Activated T-helper 2 cell treated with anti-CD3 and anti-CD28 coated beads, Interferon-gamma antibody, Interleukin-2, Interleukin-4, amounts not matched to agents 10 μg/mL and 5 μg/mL and 100 μg/mL, durations not matched to agents 14 hours and 24 hours and 36 hours (primary cell): ENCODE results near the gene TMEM61. TPM values are rescaled to one million over a fixed set of nuclear protein-coding genes. Genes with fewer than 3 reads are reported as not detected.

Source experiments
- DNase-seq: peaks from one replicate; pipeline ENCODE4 v3.0.0; 2021; ENCODE audit warnings: low spot score
- H3K27ac Mint-ChIP-seq: one replicate; pipeline ENCODE4 v1.8.0; 2021; ENCODE audit warnings: mixed read lengths
- H3K27me3 Mint-ChIP-seq: one replicate; pipeline ENCODE4 v1.8.0; 2021; ENCODE audit warnings: low read depth, mixed read lengths
- H3K36me3 Mint-ChIP-seq: one replicate; pipeline ENCODE4 v1.8.0; 2021; ENCODE audit warnings: low read depth, mixed read lengths
- H3K4me1 Mint-ChIP-seq: one replicate; pipeline ENCODE4 v1.8.0; 2021; ENCODE audit warnings: low read depth, mixed read lengths
- H3K4me3 Mint-ChIP-seq: one replicate; pipeline ENCODE4 v1.8.0; 2021; ENCODE audit warnings: low read depth, mild to moderate bottlenecking, moderate library complexity, mixed read lengths
- H3K9me3 Mint-ChIP-seq: one replicate; pipeline ENCODE4 v1.8.0; 2021; ENCODE audit warnings: mixed read lengths
- intact Hi-C: fragments of 100-400 bp; cut with micrococcal nuclease; formaldehyde crosslinking; loops from one replicate; pipeline ENCODE4 v1.15.1; 2023
- total RNA-seq: library from RNA; stranded (reverse); gene quantifications from 2 replicates; pipeline ENCODE4 v1.2.3, GENCODE V29; 2022

Gene TMEM61
- total RNA-seq, 1 donor from 2014 or later: 0.16 TPM

- DNase-seq: no peak
- Mint-ChIP-seq H3K27me3 (peaks cover 18% of the 10 kb centered on the region), H3K27ac (no peak overlapping the region), H3K4me3 (no peak overlapping the region), H3K4me1 (peaks cover 10% of the 10 kb centered on the region), H3K9me3 (no peaks in the 10 kb centered on the region), H3K36me3 (no peaks in the 10 kb centered on the region)
- intact Hi-C loops: no loop called here
Observed at GRCh38 chr1:54968551-54968950, 11.9 kb upstream of the TMEM61 start.

GRCh38 chr1:54969879-54970278 is 10.5 kb upstream of the TMEM61 start:
- DNase-seq: no peak
- H3K4me1 Mint-ChIP-seq: peaks cover 10% of the 10 kb centered on the region
- H3K9me3 Mint-ChIP-seq: no peaks in the 10 kb centered on the region
- H3K27ac Mint-ChIP-seq: no peak overlapping the region
- H3K4me3 Mint-ChIP-seq: no peak overlapping the region
- H3K36me3 Mint-ChIP-seq: no peaks in the 10 kb centered on the region
- peaks cover 23% of the 10 kb centered on the region for H3K27me3 Mint-ChIP-seq
- intact Hi-C loops: no loop called here

- intact Hi-C loops: no loop called here
- no peaks in the 10 kb centered on the region for H3K9me3 Mint-ChIP-seq
- H3K4me1 Mint-ChIP-seq: peaks cover 9% of the 10 kb centered on the region
- DNase-seq: no peak
- H3K27ac Mint-ChIP-seq: no peak overlapping the region
- no peak overlapping the region for H3K4me3 Mint-ChIP-seq
- no peaks in the 10 kb centered on the region for H3K36me3 Mint-ChIP-seq
- peaks cover 29% of the 10 kb centered on the region for H3K27me3 Mint-ChIP-seq
Observed at GRCh38 chr1:54970901-54971300, 9.5 kb upstream of the TMEM61 start.

- H3K27ac Mint-ChIP-seq: no peak overlapping the region
- peaks cover 29% of the 10 kb centered on the region for H3K27me3 Mint-ChIP-seq
- no peaks in the 10 kb centered on the region for H3K9me3 Mint-ChIP-seq
- H3K4me3 Mint-ChIP-seq: no peak overlapping the region
- DNase-seq: no peak
- no peaks in the 10 kb centered on the region for H3K36me3 Mint-ChIP-seq
- peaks cover 5% of the 10 kb centered on the region for H3K4me1 Mint-ChIP-seq
- intact Hi-C loops: no loop called here
Observed at GRCh38 chr1:54971317-54971791, 9.1 kb upstream of the TMEM61 start.

GRCh38 chr1:54972436-54972835 is 8.0 kb upstream of the TMEM61 start:
- H3K9me3 Mint-ChIP-seq: no peaks in the 10 kb centered on the region
- no peaks in the 10 kb centered on the region for H3K36me3 Mint-ChIP-seq
- peaks cover 5% of the 10 kb centered on the region for H3K4me1 Mint-ChIP-seq
- H3K27me3 Mint-ChIP-seq: peaks cover 27% of the 10 kb centered on the region
- no peak for DNase-seq
- intact Hi-C loops: no loop called here
- H3K4me3 Mint-ChIP-seq: no peak overlapping the region
- no peak overlapping the region for H3K27ac Mint-ChIP-seq

GRCh38 chr1:54973205-54973921 is 7.1 kb upstream of the TMEM61 start:
- no peaks in the 10 kb centered on the region for H3K36me3 Mint-ChIP-seq
- intact Hi-C loops: no loop called here
- peaks cover 5% of the 10 kb centered on the region for H3K4me1 Mint-ChIP-seq

GRCh38 chr1:54975356-54976108 is 4.9 kb upstream of the TMEM61 start:
- Mint-ChIP-seq H3K4me1 (peaks cover 5% of the 10 kb centered on the region), H3K36me3 (no peaks in the 10 kb centered on the region), H3K4me3 (no peak overlapping the region), H3K27me3 (peaks cover 47% of the 10 kb centered on the region), H3K9me3 (no peaks in the 10 kb centered on the region), H3K27ac (no peak overlapping the region)
- DNase-seq: no peak
- intact Hi-C loops: no loop called here

More at GRCh38 chr1:54973205-54973921, 7.1 kb upstream of the TMEM61 start:
- Mint-ChIP-seq H3K27ac (no peak overlapping the region), H3K9me3 (no peaks in the 10 kb centered on the region), H3K4me3 (no peak overlapping the region), H3K27me3 (peaks cover 33% of the 10 kb centered on the region)
- DNase-seq: no peak

GRCh38 chr1:54976747-54977146 is 3.7 kb upstream of the TMEM61 start:
- H3K4me3 Mint-ChIP-seq: no peak overlapping the region
- peaks cover 54% of the 10 kb centered on the region for H3K27me3 Mint-ChIP-seq
- peaks cover under 1% of the 10 kb centered on the region for H3K4me1 Mint-ChIP-seq
- intact Hi-C loops: no loop called here
- no peak overlapping the region for H3K27ac Mint-ChIP-seq
- H3K9me3 Mint-ChIP-seq: no peaks in the 10 kb centered on the region
- no peaks in the 10 kb centered on the region for H3K36me3 Mint-ChIP-seq
- DNase-seq: no peak

- H3K4me1 Mint-ChIP-seq: no peaks in the 10 kb centered on the region
- H3K9me3 Mint-ChIP-seq: no peaks in the 10 kb centered on the region
- H3K4me3 Mint-ChIP-seq: no peak overlapping the region
- intact Hi-C loops: no loop called here
- peaks cover 55% of the 10 kb centered on the region for H3K27me3 Mint-ChIP-seq
- DNase-seq: no peak
- H3K36me3 Mint-ChIP-seq: no peaks in the 10 kb centered on the region
- no peak overlapping the region for H3K27ac Mint-ChIP-seq
Observed at GRCh38 chr1:54977533-54978297, 2.7 kb upstream of the TMEM61 start.

- no peaks in the 10 kb centered on the region for H3K9me3 Mint-ChIP-seq
- H3K27me3 Mint-ChIP-seq: peaks cover 51% of the 10 kb centered on the region
- no peak overlapping the region for H3K4me3 Mint-ChIP-seq
- no peaks in the 10 kb centered on the region for H3K4me1 Mint-ChIP-seq
- DNase-seq: no peak
- intact Hi-C loops: no loop called here
- H3K36me3 Mint-ChIP-seq: no peaks in the 10 kb centered on the region
- no peak overlapping the region for H3K27ac Mint-ChIP-seq
Observed at GRCh38 chr1:54978528-54979326, 1.7 kb upstream of the TMEM61 start.

GRCh38 chr1:54979327-54979891 is 1.0 kb upstream of the TMEM61 start:
- no peaks in the 10 kb centered on the region for H3K36me3 Mint-ChIP-seq
- H3K4me1 Mint-ChIP-seq: no peaks in the 10 kb centered on the region
- H3K4me3 Mint-ChIP-seq: no peak overlapping the region
- no peak for DNase-seq
- no peak overlapping the region for H3K27ac Mint-ChIP-seq
- intact Hi-C loops: no loop called here
- H3K9me3 Mint-ChIP-seq: no peaks in the 10 kb centered on the region
- peaks cover 50% of the 10 kb centered on the region for H3K27me3 Mint-ChIP-seq

- no peaks in the 10 kb centered on the region for H3K4me1 Mint-ChIP-seq
- DNase-seq: no peak
- no peak overlapping the region for H3K27ac Mint-ChIP-seq
- no peaks in the 10 kb centered on the region for H3K9me3 Mint-ChIP-seq
- intact Hi-C loops: no loop called here
- H3K4me3 Mint-ChIP-seq: no peak overlapping the region
- no peaks in the 10 kb centered on the region for H3K36me3 Mint-ChIP-seq
- H3K27me3 Mint-ChIP-seq: peaks cover 49% of the 10 kb centered on the region
Observed at GRCh38 chr1:54980046-54980527, 341 bp upstream of the TMEM61 start.
